Neural progenitor cell (in vitro differentiated cells): Measurements from ENCODE around the gene LMLN. TPM values are rescaled to one million over a fixed set of nuclear protein-coding genes. Genes with fewer than 3 reads are reported as not detected.
"Not testable (repeated sequence)": the region's sequence is repeated elsewhere in the genome, so short reads cannot be mapped to it uniquely, and the experiment has no call there.

Experiments used
- DNase-seq: peaks from one replicate; pipeline ENCODE4 v3.0.0-alpha.2; 2016; ENCODE audit warnings: low spot score
- H2AFZ ChIP-seq: fragments of 200-600 bp; sonication (generic); replicated peaks from 2 replicates; pipeline ENCODE4 v1.6.1; 2016; ENCODE audit warnings: antibody characterized with exemption
- H3F3A ChIP-seq: fragments of 200-600 bp; sonication (generic); 2 replicates; pipeline ENCODE4 v1.6.1; 2016; ENCODE audit warnings: antibody characterized with exemption, low read depth
- H3K27ac ChIP-seq: fragments of 200-600 bp; sonication (generic); 2 replicates; pipeline ENCODE4 v1.5.1; 2016; ENCODE audit warnings: mild to moderate bottlenecking
- H3K27me3 ChIP-seq: fragments of 200-600 bp; sonication (generic); 2 replicates; pipeline ENCODE4 v1.6.1; 2016; ENCODE audit warnings: mild to moderate bottlenecking, moderate library complexity
- H3K36me3 ChIP-seq: fragments of 200-600 bp; sonication (generic); 2 replicates; pipeline ENCODE4 v1.5.1; 2016
- H3K4me1 ChIP-seq: fragments of 200-600 bp; sonication (generic); 2 replicates; pipeline ENCODE4 v1.6.1; 2016; ENCODE audit warnings: mixed run types
- H3K4me2 ChIP-seq: fragments of 200-600 bp; sonication (generic); 2 replicates; pipeline ENCODE4 v1.6.1; 2016
- H3K4me3 ChIP-seq: fragments of 200-600 bp; sonication (generic); 2 replicates; pipeline ENCODE4 v1.5.1; 2016
- H3K79me2 ChIP-seq: fragments of 200-600 bp; sonication (generic); 2 replicates; pipeline ENCODE4 v1.6.1; 2016; ENCODE audit warnings: low read depth
- H3K9ac ChIP-seq: fragments of 200-600 bp; sonication (generic); 2 replicates; pipeline ENCODE4 v1.6.1; 2016
- H3K9me3 ChIP-seq: fragments of 200-600 bp; sonication (generic); 2 replicates; pipeline ENCODE4 v1.5.1; 2016; ENCODE audit warnings: low read depth
- H4K20me1 ChIP-seq: fragments of 200-600 bp; sonication (generic); 2 replicates; pipeline ENCODE4 v1.6.1; 2016; ENCODE audit warnings: low read depth
- H3K27ac Mint-ChIP-seq: 3 replicates; pipeline ENCODE4 v1.8.0; 2021; ENCODE audit warnings: mixed read lengths
- H3K27me3 Mint-ChIP-seq: 2 replicates; pipeline ENCODE4 v1.8.0; 2022; ENCODE audit warnings: low read depth, mild to moderate bottlenecking, inconsistent platforms, moderate library complexity, mixed read lengths; ENCODE audit not compliant: insufficient read depth
- H3K36me3 Mint-ChIP-seq: 3 replicates; pipeline ENCODE4 v1.8.0; 2021; ENCODE audit warnings: mixed read lengths
- H3K4me1 Mint-ChIP-seq: 3 replicates; pipeline ENCODE4 v1.8.0; 2021; ENCODE audit warnings: mixed read lengths
- H3K4me3 Mint-ChIP-seq: 3 replicates; pipeline ENCODE4 v1.8.0; 2021; ENCODE audit warnings: mild to moderate bottlenecking, moderate library complexity, mixed read lengths
- H3K9me3 Mint-ChIP-seq: 3 replicates; pipeline ENCODE4 v1.8.0; 2020; ENCODE audit warnings: mixed read lengths
- EZH2 ChIP-seq: fragments of 200-600 bp; sonication (generic); IDR thresholded peaks from 2 replicates; pipeline ENCODE4 v1.6.1; 2017; ENCODE audit warnings: antibody characterized with exemption, mild to moderate bottlenecking, moderate library complexity
- EZH2phosphoT487 ChIP-seq: fragments of 200-600 bp; sonication (generic); IDR thresholded peaks from 2 replicates; pipeline ENCODE4 v1.6.1; 2017; ENCODE audit warnings: antibody characterized with exemption
- total RNA-seq: library from RNA; depleted of rRNA; stranded (reverse); fragments of >200 nt; gene quantifications from 2 replicates; pipeline ENCODE4 v1.2.3, GENCODE V29; 2015; ENCODE audit warnings: low replicate concordance
- TF ChIP-seq, protein P1 (sequence below): fragments of 200-600 bp; sonication (generic); IDR thresholded peaks from 2 replicates; pipeline ENCODE4 v1.5.1; 2017; ENCODE audit warnings: antibody characterized with exemption, mild to moderate bottlenecking

The LMLN gene
- total RNA-seq, 1 donor from 2014 or later: 11.2 TPM

GRCh38 chr3:197926418-197926817, 33.6 kb upstream of the LMLN start:
- Histone ChIP-seq H3K4me1 (no peaks in the 10 kb centered on the region), H3K79me2 (no peaks in the 10 kb centered on the region), H2AFZ (no peak overlapping the region), H3K36me3 (no peaks in the 10 kb centered on the region), H3K9me3 (no peaks in the 10 kb centered on the region), H3K27ac (no peak overlapping the region), H3K9ac (no peak overlapping the region), H3F3A (no peaks in the 10 kb centered on the region), H3K4me3 (no peak overlapping the region), H3K4me2 (no peak overlapping the region), H3K27me3 (no peaks in the 10 kb centered on the region), H4K20me1 (no peaks in the 10 kb centered on the region)
- Mint-ChIP-seq H3K4me3 (no peak overlapping the region), H3K9me3 (peaks cover 3% of the 10 kb centered on the region), H3K27ac (no peak overlapping the region), H3K27me3 (no peaks in the 10 kb centered on the region), H3K4me1 (no peaks in the 10 kb centered on the region), H3K36me3 (peaks cover 26% of the 10 kb centered on the region)
- TF ChIP-seq EZH2phosphoT487: no peak
- TF ChIP-seq, protein P1, sequence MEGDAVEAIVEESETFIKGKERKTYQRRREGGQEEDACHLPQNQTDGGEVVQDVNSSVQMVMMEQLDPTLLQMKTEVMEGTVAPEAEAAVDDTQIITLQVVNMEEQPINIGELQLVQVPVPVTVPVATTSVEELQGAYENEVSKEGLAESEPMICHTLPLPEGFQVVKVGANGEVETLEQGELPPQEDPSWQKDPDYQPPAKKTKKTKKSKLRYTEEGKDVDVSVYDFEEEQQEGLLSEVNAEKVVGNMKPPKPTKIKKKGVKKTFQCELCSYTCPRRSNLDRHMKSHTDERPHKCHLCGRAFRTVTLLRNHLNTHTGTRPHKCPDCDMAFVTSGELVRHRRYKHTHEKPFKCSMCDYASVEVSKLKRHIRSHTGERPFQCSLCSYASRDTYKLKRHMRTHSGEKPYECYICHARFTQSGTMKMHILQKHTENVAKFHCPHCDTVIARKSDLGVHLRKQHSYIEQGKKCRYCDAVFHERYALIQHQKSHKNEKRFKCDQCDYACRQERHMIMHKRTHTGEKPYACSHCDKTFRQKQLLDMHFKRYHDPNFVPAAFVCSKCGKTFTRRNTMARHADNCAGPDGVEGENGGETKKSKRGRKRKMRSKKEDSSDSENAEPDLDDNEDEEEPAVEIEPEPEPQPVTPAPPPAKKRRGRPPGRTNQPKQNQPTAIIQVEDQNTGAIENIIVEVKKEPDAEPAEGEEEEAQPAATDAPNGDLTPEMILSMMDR: peak; percentile 59
- peak; percentile 24 for DNase-seq

DNA sequence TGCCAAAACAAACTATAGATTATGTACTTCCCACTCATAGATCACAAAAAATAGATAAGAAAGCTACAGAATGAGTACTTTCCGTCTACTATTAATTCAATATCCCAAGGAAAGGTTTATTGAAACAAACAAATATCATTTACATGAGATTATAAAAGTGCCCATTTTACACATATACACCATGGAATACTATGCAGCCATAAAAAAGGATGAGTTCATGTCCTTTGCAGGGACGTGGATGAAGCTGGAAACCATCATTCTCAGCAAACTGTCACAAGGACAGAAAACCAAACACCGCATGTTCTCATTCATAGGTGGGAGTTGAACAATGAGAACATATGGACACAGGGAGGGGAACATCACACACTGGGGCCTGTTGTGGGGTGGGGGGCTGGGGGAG, 32.4 kb upstream of the LMLN start:
- H3K4me2 ChIP-seq, H3K4me3 Mint-ChIP-seq, H3K9ac ChIP-seq, H3K27me3 Mint-ChIP-seq, H3K79me2 ChIP-seq, H3K4me3 ChIP-seq, H3K4me1 ChIP-seq, H4K20me1 ChIP-seq, H3K36me3 ChIP-seq, H3F3A ChIP-seq, H2AFZ ChIP-seq, H3K9me3 Mint-ChIP-seq, H3K9me3 ChIP-seq, DNase-seq, H3K4me1 Mint-ChIP-seq, H3K27me3 ChIP-seq, H3K27ac Mint-ChIP-seq, H3K27ac ChIP-seq: not testable (repeated sequence)
- peaks cover 26% of the 10 kb centered on the region for H3K36me3 Mint-ChIP-seq

DNA sequence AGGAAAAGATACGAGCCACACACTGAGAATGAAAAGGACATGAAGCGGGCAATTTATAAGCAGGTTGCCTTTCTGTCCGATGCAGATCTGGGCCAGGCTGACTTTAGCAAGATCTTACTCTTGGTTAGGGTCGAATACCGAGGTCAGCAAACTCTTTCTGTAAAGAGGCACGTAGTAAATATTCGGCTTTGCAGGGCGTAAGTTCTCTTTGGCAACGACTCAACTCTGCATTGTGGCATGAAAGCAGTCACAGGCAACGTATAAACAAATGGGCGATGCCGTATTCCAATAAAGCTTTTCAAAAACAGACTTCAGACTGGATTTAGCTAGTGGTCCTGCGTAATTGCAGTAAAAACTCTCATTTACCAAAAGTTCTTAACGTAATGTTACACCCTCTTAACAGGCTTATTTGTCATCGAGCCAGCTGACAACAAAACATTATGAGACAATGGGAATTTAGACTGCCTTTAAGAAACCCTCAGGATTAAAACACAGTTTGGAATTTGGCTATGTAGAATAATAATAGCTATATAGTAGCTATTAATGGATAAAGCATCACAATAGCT, 23.1 kb upstream of the LMLN start:
- peaks cover 10% of the 10 kb centered on the region for H3F3A ChIP-seq
- no peaks in the 10 kb centered on the region for H3K9me3 ChIP-seq
- no peaks in the 10 kb centered on the region for H3K27me3 ChIP-seq
- Mint-ChIP-seq H3K27ac (no peak overlapping the region), H3K36me3 (peaks cover 6% of the 10 kb centered on the region), H3K4me3 (no peak overlapping the region), H3K27me3 (peaks cover 2% of the 10 kb centered on the region), H3K4me1 (no peaks in the 10 kb centered on the region), H3K9me3 (no peaks in the 10 kb centered on the region)
- no peak overlapping the region for H3K27ac ChIP-seq
- H3K79me2 ChIP-seq: no peaks in the 10 kb centered on the region
- H3K4me3 ChIP-seq: no peak overlapping the region
- no peaks in the 10 kb centered on the region for H3K36me3 ChIP-seq
- no peak overlapping the region for H3K4me2 ChIP-seq
- H4K20me1 ChIP-seq: no peaks in the 10 kb centered on the region
- peaks cover 6% of the 10 kb centered on the region for H3K4me1 ChIP-seq
- no peak overlapping the region for H3K9ac ChIP-seq
- TF ChIP-seq, protein P1: no peak
- TF ChIP-seq EZH2 (no peak), EZH2phosphoT487 (peak; percentile 66)
- no peak overlapping the region for H2AFZ ChIP-seq
- peak; percentile 19 for DNase-seq

- no peak for DNase-seq
- H3K27me3 Mint-ChIP-seq: no peaks in the 10 kb centered on the region
- H3K9ac ChIP-seq: no peak overlapping the region
- no peak for TF ChIP-seq EZH2
- TF ChIP-seq, protein P1: no peak
- TF ChIP-seq EZH2phosphoT487: no peak
- no peaks in the 10 kb centered on the region for H3K4me1 Mint-ChIP-seq
- H3K27me3 ChIP-seq: no peaks in the 10 kb centered on the region
- H3K36me3 Mint-ChIP-seq: peaks cover 5% of the 10 kb centered on the region
- no peaks in the 10 kb centered on the region for H3K79me2 ChIP-seq
- no peak overlapping the region for H3K4me2 ChIP-seq
- H3K27ac ChIP-seq: no peak overlapping the region
- H4K20me1 ChIP-seq: no peaks in the 10 kb centered on the region
- no peak overlapping the region for H3K4me3 ChIP-seq
- H3K4me3 Mint-ChIP-seq: no peak overlapping the region
- H3F3A ChIP-seq: peaks cover 10% of the 10 kb centered on the region
- H2AFZ ChIP-seq: no peak overlapping the region
- no peaks in the 10 kb centered on the region for H3K36me3 ChIP-seq
- H3K4me1 ChIP-seq: peaks cover 6% of the 10 kb centered on the region
- no peaks in the 10 kb centered on the region for H3K9me3 ChIP-seq
- no peak overlapping the region for H3K27ac Mint-ChIP-seq
- no peaks in the 10 kb centered on the region for H3K9me3 Mint-ChIP-seq
These were observed 19.2 kb upstream of the LMLN start for GRCh38 chr3:197940745-197941384.
